ENCODE results near the gene HIVEP3.

GRCh38 chr1:41740630-41741239 is 178.0 kb downstream of the HIVEP3 start:
- no peak for TF ChIP-seq CTCF (IDR thresholded peaks at IDR 0.05)
- TF ChIP-seq POLR2AphosphoS5 (IDR thresholded peaks at IDR 0.05) = no peak
- TF ChIP-seq POLR2A (IDR thresholded peaks at IDR 0.05; ENCODE audit: low read depth) = no peak
- TF ChIP-seq EP300 (IDR thresholded peaks at IDR 0.05) = no peak
